Mammary epithelial cell (primary cell): ENCODE data around the gene CNTNAP1.

Source experiments
- CTCF ChIP-seq, 2 donors: IDR thresholded peaks in 1 of 2; conservative IDR thresholded peaks in 1 of 2; 2 replicates each; pipeline ENCODE4 v1.5.1; 2011 to 2012; ENCODE audit warnings: inconsistent platforms in 2 of 2, low read length in 2 of 2, mild to moderate bottlenecking in 2 of 2, control low read depth in 1 of 2, low read depth in 1 of 2; ENCODE audit not compliant: insufficient read depth in 1 of 2; ENCODE audit errors: extremely low read depth in 1 of 2
- EZH2 ChIP-seq: IDR thresholded peaks from 2 replicates; pipeline ENCODE4 v1.6.1; 2012; ENCODE audit warnings: low read length, inconsistent platforms, borderline replicate concordance

- TF ChIP-seq CTCF (conservative IDR thresholded peaks at IDR 0.05 in 1 of 2, IDR thresholded peaks at IDR 0.05 in 1 of 2; ENCODE audit: extremely low read depth in 1 of 2, insufficient read depth in 1 of 2, low read depth in 1 of 2, low read length in 2 of 2) (no peak), EZH2 (no peak)
Measured at GRCh38 chr17:42669705-42669976, 12.7 kb upstream of the CNTNAP1 start.
